ENCODE results near the gene FBXW5. TPM values are rescaled to one million over a fixed set of nuclear protein-coding genes. Genes with fewer than 3 reads are reported as not detected.

FBXW5 gene
- total RNA-seq, 1 experiment from 2014 or later, result 88.0 TPM

- Histone ChIP-seq H3K4me3 (replicated peaks in 1 of 2; ENCODE audit: low read depth in 1 of 2, low read length in 2 of 2) (no peak overlapping the region), H3K9me2 (ENCODE audit: insufficient read depth) (no peaks in the 10 kb centered on the region), H3K9ac (ENCODE audit: low read length) (no peak overlapping the region), H3K79me2 (ENCODE audit: insufficient read depth, low read length) (no peaks in the 10 kb centered on the region), H3K4me2 (ENCODE audit: low read length) (no peak overlapping the region), H2AFZ (ENCODE audit: low read depth, low read length, poor library complexity, severe bottlenecking) (no peak overlapping the region), H3K27me3 (ENCODE audit: insufficient read depth, low read length) (no peaks in the 10 kb centered on the region), H3K4me1 (ENCODE audit: control insufficient read depth in 1 of 2, insufficient read depth in 2 of 2, low read length in 2 of 2) (peaks cover 2 to 18% of the 10 kb centered on the region in 2 experiments; a peak in 3 of 4 replicates), H3K27ac (ENCODE audit: low read depth, low read length) (no peak overlapping the region), H3K36me3 (ENCODE audit: control insufficient read depth in 1 of 2, insufficient read depth in 2 of 2, low read length in 2 of 2) (no peaks in the 10 kb centered on the region), H3K9me3 (ENCODE audit: control insufficient read depth in 1 of 2, insufficient read depth in 1 of 2, low read depth in 1 of 2, low read length in 2 of 2) (no peaks in the 10 kb centered on the region), H4K20me1 (ENCODE audit: insufficient read depth) (no peaks in the 10 kb centered on the region)
- ChIA-PET POLR2A (no interaction called here), RAD21 (ENCODE audit: low non-redundant PET in 1 of 2, low total read pairs in 2 of 2, uncharacterized antibody in 2 of 2, unreplicated experiment in 2 of 2) (no interaction called here), CTCF (no interaction called here)
- TF ChIP-seq ELF1 (IDR thresholded peaks at IDR 0.05; ENCODE audit: borderline replicate concordance, low read depth) (no peak), SRF (IDR thresholded peaks at IDR 0.05; ENCODE audit: low read depth) (no peak), JUND (IDR thresholded peaks at IDR 0.05) (no peak), CBX3 (IDR thresholded peaks at IDR 0.05; ENCODE audit: low read depth) (no peak), FOSL1 (IDR thresholded peaks at IDR 0.05; ENCODE audit: low read depth) (no peak)
- TF ChIP-seq, protein P1, sequence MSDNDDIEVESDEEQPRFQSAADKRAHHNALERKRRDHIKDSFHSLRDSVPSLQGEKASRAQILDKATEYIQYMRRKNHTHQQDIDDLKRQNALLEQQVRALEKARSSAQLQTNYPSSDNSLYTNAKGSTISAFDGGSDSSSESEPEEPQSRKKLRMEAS (IDR thresholded peaks at IDR 0.05), result no peak
- DNase-seq (ENCODE audit: low read depth, low spot score) (no peak), ATAC-seq (no peak)
- BruUV-seq (replicated peaks), result no TSS peak
- intact Hi-C loops (cut with micrococcal nuclease), result no loop called here
Measured at GRCh38 chr9:136971746-136972145, 27.2 kb upstream of the FBXW5 start.

- ATAC-seq (no peak), DNase-seq (ENCODE audit: low read depth, low spot score) (no peak)
- TF ChIP-seq CBX3 (IDR thresholded peaks at IDR 0.05; ENCODE audit: low read depth) (no peak), ZFX (IDR thresholded peaks at IDR 0.05) (no peak), EGR1 (IDR thresholded peaks at IDR 0.05; ENCODE audit: low read depth) (no peak), ELF1 (IDR thresholded peaks at IDR 0.05; ENCODE audit: borderline replicate concordance, low read depth) (no peak), SIN3A (IDR thresholded peaks at IDR 0.05; ENCODE audit: low read depth) (no peak), SP1 (IDR thresholded peaks at IDR 0.05; ENCODE audit: low read depth) (no peak), JUND (IDR thresholded peaks at IDR 0.05) (no peak), EZH2 (IDR thresholded peaks at IDR 0.05) (no peak), REST (IDR thresholded peaks at IDR 0.05; ENCODE audit: low read depth) (no peak), RAD21 (IDR thresholded peaks at IDR 0.05; ENCODE audit: low read depth) (no peak), POLR2AphosphoS5 (IDR thresholded peaks at IDR 0.05; ENCODE audit: low read depth, low read length) (no peak), TCF7L2 (IDR thresholded peaks at IDR 0.05; ENCODE audit: borderline replicate concordance, extremely low read depth, insufficient read depth, insufficient read length) (no peak), ATF3 (IDR thresholded peaks at IDR 0.05) (no peak), ZNF274 (IDR thresholded peaks at IDR 0.05; ENCODE audit: low read depth, low read length) (no peak), EZH2phosphoT487 (IDR thresholded peaks at IDR 0.05; ENCODE audit: borderline replicate concordance) (no peak), YY1 (IDR thresholded peaks at IDR 0.05; ENCODE audit: extremely low read depth, insufficient replicate concordance, low read depth, low read length) (no peak)
- TF ChIP-seq, protein P1 (IDR thresholded peaks at IDR 0.05), result no peak
- Histone ChIP-seq H3K4me3 (replicated peaks in 1 of 2; ENCODE audit: low read depth in 1 of 2, low read length in 2 of 2) (no peak overlapping the region), H3K27me3 (ENCODE audit: insufficient read depth, low read length) (no peaks in the 10 kb centered on the region), H3K9ac (ENCODE audit: low read length) (no peak overlapping the region), H3K4me2 (ENCODE audit: low read length) (no peak overlapping the region), H3K4me1 (ENCODE audit: control insufficient read depth in 1 of 2, insufficient read depth in 2 of 2, low read length in 2 of 2) (peaks cover 0 to 17% of the 10 kb centered on the region in 2 experiments; a peak in 3 of 4 replicates), H3K9me3 (ENCODE audit: control insufficient read depth in 1 of 2, insufficient read depth in 1 of 2, low read depth in 1 of 2, low read length in 2 of 2) (no peaks in the 10 kb centered on the region), H3K36me3 (ENCODE audit: control insufficient read depth in 1 of 2, insufficient read depth in 2 of 2, low read length in 2 of 2) (no peaks in the 10 kb centered on the region), H3K79me2 (ENCODE audit: insufficient read depth, low read length) (no peaks in the 10 kb centered on the region), H3K27ac (ENCODE audit: low read depth, low read length) (no peak overlapping the region), H3K9me2 (ENCODE audit: insufficient read depth) (no peaks in the 10 kb centered on the region), H2AFZ (ENCODE audit: low read depth, low read length, poor library complexity, severe bottlenecking) (no peak overlapping the region), H4K20me1 (ENCODE audit: insufficient read depth) (no peaks in the 10 kb centered on the region)
- BruUV-seq (replicated peaks), result no TSS peak
- ChIA-PET RAD21 (ENCODE audit: low non-redundant PET in 1 of 2, low total read pairs in 2 of 2, uncharacterized antibody in 2 of 2, unreplicated experiment in 2 of 2) (no interaction called here), CTCF (no interaction called here), POLR2A (no interaction called here)
- intact Hi-C loops (cut with micrococcal nuclease), result no loop called here
Measured at GRCh38 chr9:136970361-136970760, 25.8 kb upstream of the FBXW5 start.

All from HCT116 (cell line).